Small intestine (tissue), 7 donors: Measurements from ENCODE around the gene WDFY1. TPM values are rescaled to one million over a fixed set of nuclear protein-coding genes. Genes with fewer than 3 reads are reported as not detected.

ENCODE experiments used
- DNase-seq, 2 donors: peaks; one replicate each; pipeline versions ENCODE4 v3.0.0 to v3.0.0-alpha.2; 2013
- FAIRE-seq: peaks from 2 replicates; lab custom pipeline; 2012; peaks lifted over from hg19 to GRCh38; lab: Jason Lieb, UNC
- H3K27ac ChIP-seq, 3 donors: one replicate each; pipeline ENCODE4 v1.5.1; 2013; ENCODE audit warnings: low read length in 2 of 3, mild to moderate bottlenecking in 2 of 3, control low read depth in 1 of 3, inconsistent platforms in 1 of 3, low read depth in 1 of 3, moderate library complexity in 1 of 3
- H3K27me3 ChIP-seq, 3 donors: one replicate each; pipeline ENCODE4 v1.6.1; 2013; ENCODE audit warnings: low read length in 3 of 3, inconsistent platforms in 1 of 3; ENCODE audit not compliant: control insufficient read depth in 3 of 3, insufficient read depth in 3 of 3
- H3K36me3 ChIP-seq, 3 donors: one replicate each; pipeline ENCODE4 v1.6.1; 2013; ENCODE audit warnings: low read length in 3 of 3, inconsistent platforms in 1 of 3, low read depth in 1 of 3, mild to moderate bottlenecking in 1 of 3, moderate library complexity in 1 of 3; ENCODE audit not compliant: control insufficient read depth in 3 of 3, insufficient read depth in 2 of 3
- H3K4me1 ChIP-seq, 3 donors: one replicate each; pipeline ENCODE4 v1.6.1; 2013; ENCODE audit warnings: low read length in 2 of 3, inconsistent platforms in 1 of 3, low read depth in 1 of 3, mild to moderate bottlenecking in 1 of 3, moderate library complexity in 1 of 3; ENCODE audit not compliant: control insufficient read depth in 3 of 3, insufficient read depth in 2 of 3
- H3K4me3 ChIP-seq, 3 donors: one replicate each; pipeline ENCODE4 v1.5.1; 2013; ENCODE audit warnings: low read length in 3 of 3, control low read depth in 1 of 3, inconsistent platforms in 1 of 3, low read depth in 1 of 3, mild to moderate bottlenecking in 1 of 3, moderate library complexity in 1 of 3
- H3K9me3 ChIP-seq, 2 donors: one replicate each; pipeline ENCODE4 v1.6.1; 2013; ENCODE audit warnings: low read depth in 1 of 2, low read length in 1 of 2; ENCODE audit not compliant: control insufficient read depth in 2 of 2, insufficient read depth in 1 of 2
- WGBS, 3 donors: extraction: QIAGEN DNeasy Blood & Tissue Kit; methylation state at CpG; one replicate each; pipeline ENCODE4 v1.1.7; 2013; 5-methylcytosine and 5-hydroxymethylcytosine counted together
- polyA plus RNA-seq, 4 donors: library from polyadenylated mRNA; stranded (reverse) in 3 of 4; unstranded in 1 of 4; fragments of 200-250 nt in 3 of 4; fragments of 120-200 nt in 1 of 4; gene quantifications; one replicate each; pipeline versions ENCODE4 v1.2.1 to v1.2.3, GENCODE V29; 2013
- donor health status: healthy with polysubstance abuse.
- donor health status: control.
- donor health status: control.
- donor health status: Bipolar disorder and iron deficiency.
- donor health status: healthy.

WDFY1 gene
- polyA plus RNA-seq, 4 donors, result 9.5 to 61.9 (median 15.7) TPM

GRCh38 chr2:223954401-223954800 lies 9.3 kb upstream of the WDFY1 start:
- H3K36me3 ChIP-seq, result no peaks in the 10 kb centered on the region
- peaks cover 0 to 9% (median 6%) of the 10 kb centered on the region in 3 donors for H3K4me1 ChIP-seq
- WGBS, 3 donors, result 79 to 89% (median 80%) methylated on average over 3 of the region's 3 CpGs
- no peaks in the 10 kb centered on the region for H3K9me3 ChIP-seq
- DNase-seq (no peak), FAIRE-seq (no peak)
- no peak overlapping the region for H3K27ac ChIP-seq
- no peak overlapping the region for H3K4me3 ChIP-seq
- no peaks in the 10 kb centered on the region for H3K27me3 ChIP-seq

- FAIRE-seq, result no peak
- 75 to 81% (median 79%) methylated on average over 6 of the region's 6 CpGs for WGBS, 3 donors
- peak overlapping the region in 2 of 3 donors; percentile 15 to 63 for H3K27ac ChIP-seq
Observed at GRCh38 chr2:223952280-223952968, 7.3 kb upstream of the WDFY1 start.

DNA sequence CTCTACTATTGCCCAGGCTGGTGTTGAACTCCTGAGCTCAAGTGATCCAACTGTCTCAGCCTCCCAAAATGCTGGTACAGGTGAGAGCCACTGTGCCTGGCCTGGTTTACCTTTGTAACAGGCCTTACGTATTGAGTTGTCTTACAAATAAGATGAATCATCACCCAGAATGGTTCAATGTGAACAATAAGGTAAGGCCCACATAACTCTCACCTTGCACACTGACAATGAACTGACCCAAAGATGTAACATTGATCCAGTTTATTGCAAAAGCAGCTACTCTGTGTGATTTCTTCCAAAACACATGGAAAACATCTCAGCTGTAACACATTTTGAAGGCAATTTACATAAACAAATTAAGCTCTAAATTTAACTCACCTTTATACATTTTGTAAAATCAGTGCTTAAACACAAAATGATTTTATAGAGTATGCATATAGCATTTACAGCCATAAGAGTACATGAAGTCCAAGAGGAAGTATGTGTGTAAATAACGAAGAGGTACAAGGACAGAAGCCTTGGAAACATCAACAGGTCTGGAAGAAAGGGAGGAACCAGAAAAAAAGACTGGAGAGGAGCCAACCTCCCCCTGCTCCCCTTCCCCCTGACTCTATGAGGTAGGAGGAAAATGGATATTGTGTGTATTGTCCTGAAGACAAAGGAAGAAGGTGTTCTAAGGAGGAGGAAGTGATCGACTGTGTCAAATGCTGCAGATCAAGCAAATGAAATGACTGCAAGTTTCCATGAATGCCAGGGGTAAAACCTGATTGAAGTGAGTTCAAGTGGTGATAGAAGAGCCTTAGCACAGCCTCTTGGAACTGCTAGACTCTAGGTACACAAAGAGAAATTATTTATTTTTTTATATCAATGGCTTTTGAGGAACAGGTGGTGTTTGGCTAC lies 5.6 kb upstream of the WDFY1 start:
- peak overlapping the region in 2 of 3 donors; percentile 40 to 61 for H3K27ac ChIP-seq
- FAIRE-seq (no peak), DNase-seq (peak in 1 of 2 donors; percentile 27)

More at GRCh38 chr2:223952280-223952968, 7.3 kb upstream of the WDFY1 start:
- no peak overlapping the region for H3K4me3 ChIP-seq
- no peaks in the 10 kb centered on the region for H3K9me3 ChIP-seq
- no peaks in the 10 kb centered on the region for H3K27me3 ChIP-seq
- no peak for DNase-seq
- H3K36me3 ChIP-seq, result no peaks in the 10 kb centered on the region
- H3K4me1 ChIP-seq, result peaks cover 0 to 9% (median 4%) of the 10 kb centered on the region in 3 donors

GRCh38 chr2:223949241-223949840 lies 4.2 kb upstream of the WDFY1 start:
- FAIRE-seq, result no peak
- 61 to 77% (median 73%) methylated on average over 3 of the region's 3 CpGs for WGBS, 3 donors
- no peak for DNase-seq
- Histone ChIP-seq H3K36me3 (no peaks in the 10 kb centered on the region), H3K4me1 (peaks cover 0 to 9% (median 6%) of the 10 kb centered on the region in 3 donors), H3K27me3 (no peaks in the 10 kb centered on the region), H3K4me3 (no peak overlapping the region), H3K9me3 (no peaks in the 10 kb centered on the region), H3K27ac (peak overlapping the region in 1 of 3 donors; percentile 61)

More for the DNA sequence above, 5.6 kb upstream of the WDFY1 start:
- Histone ChIP-seq H3K9me3 (no peaks in the 10 kb centered on the region), H3K4me1 (peaks cover 0 to 9% (median 6%) of the 10 kb centered on the region in 3 donors), H3K4me3 (no peak overlapping the region), H3K27me3 (no peaks in the 10 kb centered on the region), H3K36me3 (no peaks in the 10 kb centered on the region)
- 31 to 55% (median 48%) methylated on average over 3 of the region's 3 CpGs for WGBS, 3 donors

GRCh38 chr2:223947711-223948205 lies 2.6 kb upstream of the WDFY1 start:
- no peak for FAIRE-seq
- Histone ChIP-seq H3K4me3 (no peak overlapping the region), H3K9me3 (no peaks in the 10 kb centered on the region), H3K27ac (no peak overlapping the region), H3K27me3 (no peaks in the 10 kb centered on the region), H3K36me3 (peaks cover 0 to 3% (median 0%) of the 10 kb centered on the region in 3 donors), H3K4me1 (peaks cover 0 to 17% (median 10%) of the 10 kb centered on the region in 3 donors)
- DNase-seq, result no peak
- WGBS, 3 donors, result 49 to 63% (median 61%) methylated on average over 5 of the region's 5 CpGs

GRCh38 chr2:223945755-223946154 lies 620 bp upstream of the WDFY1 start:
- Histone ChIP-seq H3K9me3 (no peaks in the 10 kb centered on the region), H3K36me3 (peaks cover 0 to 3% (median 0%) of the 10 kb centered on the region in 3 donors), H3K27ac (no peak overlapping the region), H3K27me3 (no peaks in the 10 kb centered on the region), H3K4me1 (peaks cover 5 to 18% (median 14%) of the 10 kb centered on the region in 3 donors), H3K4me3 (no peak overlapping the region)
- DNase-seq, result no peak
- FAIRE-seq, result no peak
- WGBS, 3 donors, result 40 to 51% (median 48%) methylated on average over 4 of the region's 4 CpGs

DNA sequence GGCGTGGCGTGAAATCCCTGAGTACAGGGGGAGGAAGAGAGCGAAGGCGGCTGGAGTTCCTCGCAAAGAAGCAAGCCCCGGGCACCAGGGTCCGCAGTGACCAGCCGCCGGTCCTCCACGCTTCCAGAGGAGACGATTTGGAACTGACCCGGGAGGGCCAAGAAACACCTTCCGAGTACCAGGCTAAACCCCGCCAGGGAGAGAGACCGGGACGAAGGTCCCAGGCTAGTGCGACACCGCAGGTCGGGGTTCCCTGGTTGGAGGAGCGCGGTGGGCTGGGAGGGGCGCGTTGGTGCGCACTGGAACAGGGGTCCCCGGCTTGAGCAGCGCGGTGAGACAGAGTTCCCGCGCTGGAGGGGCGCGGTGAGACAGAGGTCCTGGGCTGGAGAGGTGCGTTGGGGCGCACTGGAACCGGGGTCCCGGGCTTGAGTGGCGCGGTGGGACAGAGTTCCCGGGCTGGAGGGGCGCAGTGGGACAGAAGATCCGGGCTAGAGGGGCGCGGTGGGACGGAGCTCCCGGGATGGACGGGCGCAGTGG lies 901 bp downstream of the WDFY1 start:
- H3K4me1 ChIP-seq, result peaks cover 5 to 18% (median 13%) of the 10 kb centered on the region in 3 donors
- H3K36me3 ChIP-seq, result peaks cover 0 to 5% (median 0%) of the 10 kb centered on the region in 3 donors
- no peaks in the 10 kb centered on the region for H3K9me3 ChIP-seq
- DNase-seq (peak; percentile 37 to 79), FAIRE-seq (no peak)
- H3K27me3 ChIP-seq, result no peaks in the 10 kb centered on the region
- H3K4me3 ChIP-seq, result peak overlapping the region; percentile 75 to 98 (median 92)
- peak overlapping the region; percentile 88 to 97 (median 91) for H3K27ac ChIP-seq
- 1 to 2% (median 2%) methylated on average over 45 to 46 of the region's 46 CpGs for WGBS, 3 donors
